ENCODE data around the gene LAYN. TPM values are rescaled to one million over a fixed set of nuclear protein-coding genes. Genes with fewer than 3 reads are reported as not detected.

Gene LAYN
- total and polyA plus RNA-seq, 2 of the 4 experiments (the other 2 are of a cell fraction), result 92.5 to 118 TPM

DNA sequence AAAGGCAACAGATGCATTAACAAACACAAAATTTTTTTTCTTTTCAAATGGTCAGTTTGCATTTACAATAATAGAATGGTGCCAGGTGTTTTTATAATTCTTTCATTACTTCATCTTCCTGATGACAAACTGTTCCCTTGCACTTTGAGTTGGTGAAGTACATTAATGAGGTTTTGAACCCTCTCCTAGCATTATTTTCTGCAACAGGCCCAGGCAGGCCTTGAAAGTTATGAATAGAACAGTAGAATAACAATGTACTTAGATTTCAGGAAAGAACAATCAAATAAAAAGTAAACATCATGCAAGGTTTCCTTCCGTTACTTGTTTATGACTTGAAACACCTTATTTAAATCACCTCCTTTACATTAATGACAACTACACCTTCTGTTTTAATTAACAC is 37.9 kb upstream of the LAYN start:
- Histone ChIP-seq H2AK9ac (replicated peaks; ENCODE audit: low read depth, low read length, poor library complexity) (no peak overlapping the region), H4K91ac (ENCODE audit: insufficient read depth, low read depth, low read length) (no peak overlapping the region), H3K9me3 (ENCODE audit: control insufficient read depth, insufficient read depth, low read length) (no peaks in the 10 kb centered on the region), H3K14ac (replicated peaks; ENCODE audit: low read depth, low read length) (no peak overlapping the region), H3K27ac (ENCODE audit: insufficient read depth, low read length) (no peak overlapping the region), H3K4me3 (ENCODE audit: insufficient read depth, low read depth, low read length) (no peak overlapping the region), H2AFZ (replicated peaks; ENCODE audit: low read length, poor library complexity) (no peak overlapping the region), H2AK5ac (ENCODE audit: low read depth, low read length) (no peak overlapping the region), H2BK20ac (ENCODE audit: low read depth, low read length) (no peak overlapping the region), H3K56ac (ENCODE audit: extremely low read depth, insufficient read depth, low read length) (no peak overlapping the region), H3K23ac (ENCODE audit: low read depth, low read length) (no peak overlapping the region), H3K79me1 (ENCODE audit: low read depth in 1 of 2, low read length in 2 of 2) (no peaks in the 10 kb centered on the region), H4K20me1 (ENCODE audit: insufficient read depth, low read length) (no peaks in the 10 kb centered on the region), H3K36me3 (ENCODE audit: control insufficient read depth, insufficient read depth, low read length) (no peaks in the 10 kb centered on the region), H3K4me2 (ENCODE audit: low read depth, low read length) (no peak overlapping the region), H3K27me3 (ENCODE audit: control insufficient read depth, insufficient read depth, low read length) (peaks cover 7% of the 10 kb centered on the region; the same call in 1 of the 2 replicates), H4K8ac (ENCODE audit: low read depth in 2 of 2, low read length in 2 of 2) (no peak overlapping the region), H2BK15ac (ENCODE audit: low read depth, low read length) (no peak overlapping the region), H3K9ac (ENCODE audit: low read depth, low read length) (no peak overlapping the region), H4K5ac (ENCODE audit: low read depth, low read length) (no peak overlapping the region), H3K9me1 (ENCODE audit: insufficient read depth, low read length) (no peaks in the 10 kb centered on the region), H3K18ac (ENCODE audit: low read depth, low read length) (no peak overlapping the region), H2BK120ac (ENCODE audit: low read depth, low read length) (no peak overlapping the region), H2BK5ac (ENCODE audit: low read depth, low read length, poor library complexity, severe bottlenecking) (no peak overlapping the region), H3K4ac (ENCODE audit: low read depth, low read length) (no peak overlapping the region), H3K4me1 (ENCODE audit: control insufficient read depth, insufficient read depth, low read length) (no peaks in the 10 kb centered on the region)
- in situ Hi-C loops (cut with MboI; ENCODE audit: low sequenced_read_pairs) (no loop called here), dilution Hi-C loops (cut with HindIII; ENCODE audit: low sequenced_read_pairs, unreplicated experiment) (no loop called here), intact Hi-C loops (cut with micrococcal nuclease) (no loop called here)
- ChIA-PET POLR2A (ENCODE audit: unreplicated experiment) (no interaction called here), CTCF (no interaction called here)
- WGBS, 2 experiments (ENCODE audit: extremely low coverage in 2 of 2, insufficient read length in 1 of 2), result no CpG with 5 or more reads among the region's 1 CpG
- no peak for DNase-seq
- no peak for TF ChIP-seq CHD1 (IDR thresholded peaks at IDR 0.05; ENCODE audit: low read depth, low read length)
- TF ChIP-seq BHLHE40 (IDR thresholded peaks at IDR 0.05; ENCODE audit: low read depth, low read length), result no peak
- no peak for TF ChIP-seq RAD21 (IDR thresholded peaks at IDR 0.05; ENCODE audit: low read length)
- no peak for TF ChIP-seq FOS (IDR thresholded peaks at IDR 0.05; ENCODE audit: low read depth, low read length)
- TF ChIP-seq, protein P1, sequence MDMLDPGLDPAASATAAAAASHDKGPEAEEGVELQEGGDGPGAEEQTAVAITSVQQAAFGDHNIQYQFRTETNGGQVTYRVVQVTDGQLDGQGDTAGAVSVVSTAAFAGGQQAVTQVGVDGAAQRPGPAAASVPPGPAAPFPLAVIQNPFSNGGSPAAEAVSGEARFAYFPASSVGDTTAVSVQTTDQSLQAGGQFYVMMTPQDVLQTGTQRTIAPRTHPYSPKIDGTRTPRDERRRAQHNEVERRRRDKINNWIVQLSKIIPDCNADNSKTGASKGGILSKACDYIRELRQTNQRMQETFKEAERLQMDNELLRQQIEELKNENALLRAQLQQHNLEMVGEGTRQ (IDR thresholded peaks at IDR 0.05; ENCODE audit: low read depth, low read length), result no peak
- TF ChIP-seq MAFK (IDR thresholded peaks at IDR 0.05; ENCODE audit: low read depth, low read length), result no peak
- no peak for TF ChIP-seq CEBPB (IDR thresholded peaks at IDR 0.05; ENCODE audit: low read depth, low read length)
- TF ChIP-seq RFX5 (IDR thresholded peaks at IDR 0.05; ENCODE audit: low read depth, low read length), result no peak
- TF ChIP-seq, protein P2, sequence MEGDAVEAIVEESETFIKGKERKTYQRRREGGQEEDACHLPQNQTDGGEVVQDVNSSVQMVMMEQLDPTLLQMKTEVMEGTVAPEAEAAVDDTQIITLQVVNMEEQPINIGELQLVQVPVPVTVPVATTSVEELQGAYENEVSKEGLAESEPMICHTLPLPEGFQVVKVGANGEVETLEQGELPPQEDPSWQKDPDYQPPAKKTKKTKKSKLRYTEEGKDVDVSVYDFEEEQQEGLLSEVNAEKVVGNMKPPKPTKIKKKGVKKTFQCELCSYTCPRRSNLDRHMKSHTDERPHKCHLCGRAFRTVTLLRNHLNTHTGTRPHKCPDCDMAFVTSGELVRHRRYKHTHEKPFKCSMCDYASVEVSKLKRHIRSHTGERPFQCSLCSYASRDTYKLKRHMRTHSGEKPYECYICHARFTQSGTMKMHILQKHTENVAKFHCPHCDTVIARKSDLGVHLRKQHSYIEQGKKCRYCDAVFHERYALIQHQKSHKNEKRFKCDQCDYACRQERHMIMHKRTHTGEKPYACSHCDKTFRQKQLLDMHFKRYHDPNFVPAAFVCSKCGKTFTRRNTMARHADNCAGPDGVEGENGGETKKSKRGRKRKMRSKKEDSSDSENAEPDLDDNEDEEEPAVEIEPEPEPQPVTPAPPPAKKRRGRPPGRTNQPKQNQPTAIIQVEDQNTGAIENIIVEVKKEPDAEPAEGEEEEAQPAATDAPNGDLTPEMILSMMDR (conservative IDR thresholded peaks at IDR 0.05; ENCODE audit: low read depth, low read length), result no peak
- no peak for TF ChIP-seq MXI1 (IDR thresholded peaks at IDR 0.05; ENCODE audit: borderline replicate concordance, low read depth, low read length)
- BruUV-seq (replicated peaks), result no TSS peak
- no peak for ATAC-seq (ENCODE audit: low read depth)

Data from IMR-90 (cell line).